GM13976 (cell line): ENCODE measurements around the gene MGARP.
A peak's percentile ranks its signal among the peaks of the same experiment; 100 is the strongest.

ENCODE experiments used
- DNase-seq: peaks from one replicate; pipeline ENCODE4 v3.0.0; 2012; ENCODE audit warnings: low spot score
- CTCF ChIP-seq: IDR thresholded peaks from 2 replicates; pipeline ENCODE4 v1.5.1; 2012; ENCODE audit warnings: borderline replicate concordance, mild to moderate bottlenecking; ENCODE audit not compliant: insufficient read depth; ENCODE audit errors: extremely low read depth, missing control alignments, control extremely low read depth
- in situ Hi-C: fragments of 300-500 bp; cut with MboI; formaldehyde crosslinking; loops from one replicate; pipeline ENCODE4 v1.12.0; 2022; ENCODE audit warnings: low sequenced_read_pairs, mixed read lengths, inconsistent platforms; ENCODE audit not compliant: unreplicated experiment

MGARP gene

GRCh38 chr4:139301821-139302611, 22.0 kb upstream of the MGARP start, which contains the start of gene NDUFC1:
TSS of gene NDUFC1 (minus strand) at chr4:139302477. CDS start at chr4:139295798, 6,679 bp downstream.
- DNase-seq, result peak; percentile 67
- no peak for TF ChIP-seq CTCF
- in situ Hi-C loops, result no loop called here

- in situ Hi-C loops, result no loop called here
- DNase-seq, result peak; percentile 95
- TF ChIP-seq CTCF, result no peak
Observed at GRCh38 chr4:139301113-139301820, 21.2 kb upstream of the MGARP start, which contains the start of gene NAA15. TSS of gene NAA15 (plus strand) at chr4:139301505. CDS start at chr4:139301778, 273 bp downstream.

GRCh38 chr4:139300431-139301112, 20.5 kb upstream of the MGARP start:
- no peak for DNase-seq
- in situ Hi-C loops, result no loop called here
- no peak for TF ChIP-seq CTCF

GRCh38 chr4:139299536-139299935, 19.5 kb upstream of the MGARP start:
- no peak for DNase-seq

GRCh38 chr4:139297001-139297410, 17.0 kb upstream of the MGARP start:
- peak; percentile 38 for DNase-seq
- in situ Hi-C loops, result loop anchor here (10.0 kb wide), 1 partner anchor 262 kb away; no protein-coding TSS in a partner anchor
- no peak for TF ChIP-seq CTCF

More at GRCh38 chr4:139299536-139299935, 19.5 kb upstream of the MGARP start:
- TF ChIP-seq CTCF, result no peak
- in situ Hi-C loops, result loop anchor here (10.0 kb wide), 1 partner anchor 265 kb away; no protein-coding TSS in a partner anchor

- no peak for DNase-seq
- TF ChIP-seq CTCF, result no peak
- in situ Hi-C loops, result loop anchor here (10.0 kb wide), 1 partner anchor 261 kb away; no protein-coding TSS in a partner anchor
Observed at GRCh38 chr4:139295942-139296299, 15.9 kb upstream of the MGARP start.
